ENCODE results near the gene POLL. TPM values are rescaled to one million over a fixed set of nuclear protein-coding genes. Genes with fewer than 3 reads are reported as not detected.

Gene POLL
- total and polyA plus RNA-seq, 2 donors (not counting 3 experiments of a cell fraction or from before 2014, with no cell fraction given), result 34.3 to 42.3 TPM

GRCh38 chr10:101612086-101612485 lies 24.0 kb upstream of the POLL start:
- CTCF ChIA-PET, result interaction anchor here (1.1 kb wide), 1 partner anchor 10 kb away, joined by 9 read pairs; no protein-coding TSS in a partner anchor
- H2AFZ ChIP-seq (ENCODE audit: low read depth, low read length), result no peak overlapping the region
- dilution Hi-C loops (cut with MboI; ENCODE audit: extremely low pct_ligation_motif_present, low sequenced_read_pairs), result no loop called here
- no peaks in the 10 kb centered on the region for H3K27me3 ChIP-seq (ENCODE audit: control insufficient read depth in 2 of 2, insufficient read depth in 2 of 2, low read length in 2 of 2)
- intact Hi-C loops (cut with micrococcal nuclease), result no loop called here
- H3K36me3 ChIP-seq (ENCODE audit: control insufficient read depth in 2 of 2, extremely low read depth in 1 of 2, insufficient read depth in 2 of 2, low read length in 2 of 2), result peaks cover 0 to 13% of the 10 kb centered on the region in 2 experiments
- no peak overlapping the region for H3K4me3 ChIP-seq (replicated peaks in 1 of 3; ENCODE audit: insufficient read depth in 1 of 3, low read depth in 1 of 3, low read length in 3 of 3)
- no peaks in the 10 kb centered on the region for H3K9me3 ChIP-seq (replicated peaks; ENCODE audit: control insufficient read depth, insufficient read depth, low read length)
- no peak for FAIRE-seq
- no TSS peak for BruUV-seq (replicated peaks)
- DNase-seq (ENCODE audit: low read depth, low spot score), result no peak
- peaks cover 7% of the 10 kb centered on the region for H3K4me1 ChIP-seq (ENCODE audit: control insufficient read depth, extremely low read depth, insufficient read depth, low read length)
- no peak for TF ChIP-seq MYC (IDR thresholded peaks at IDR 0.05; ENCODE audit: low read depth, low read length)
- no peak for TF ChIP-seq JUN (IDR thresholded peaks at IDR 0.05; ENCODE audit: borderline replicate concordance, insufficient read depth, insufficient read length, low read depth)
- TF ChIP-seq GATA2 (IDR thresholded peaks at IDR 0.05; ENCODE audit: insufficient read depth, insufficient read length, low read depth, low read length), result no peak
- TF ChIP-seq POLR2AphosphoS5 (IDR thresholded peaks at IDR 0.05; ENCODE audit: insufficient read depth, low read depth, low read length), result no peak
- no peak for TF ChIP-seq MAX (IDR thresholded peaks at IDR 0.05; ENCODE audit: insufficient read depth, insufficient read length)
- no peak for TF ChIP-seq CTCF (IDR thresholded peaks at IDR 0.05; ENCODE audit: extremely low read depth in 1 of 2, insufficient read depth in 1 of 2, low read depth in 1 of 2, low read length in 2 of 2)
- TF ChIP-seq EZH2 (IDR thresholded peaks at IDR 0.05; ENCODE audit: borderline replicate concordance, low read depth, low read length, severe bottlenecking), result no peak
- TF ChIP-seq POLR2A (IDR thresholded peaks at IDR 0.05; ENCODE audit: low read depth, low read length), result no peak
- no peak for TF ChIP-seq FOS (IDR thresholded peaks at IDR 0.05; ENCODE audit: borderline replicate concordance, insufficient read depth, low read length)
- no peaks in the 10 kb centered on the region for H4K20me1 ChIP-seq (replicated peaks; ENCODE audit: control insufficient read depth, extremely low read depth, insufficient read depth, low read length)
- no peaks in the 10 kb centered on the region for H3K9me1 ChIP-seq (replicated peaks; ENCODE audit: control insufficient read depth, extremely low read depth, insufficient read depth, low read length)
- no peak overlapping the region for H3K27ac ChIP-seq (ENCODE audit: insufficient read depth, low read depth, low read length)
- no peak overlapping the region for H3K4me2 ChIP-seq (ENCODE audit: insufficient read depth, low read length)
- H3K79me2 ChIP-seq (ENCODE audit: control insufficient read depth, insufficient read depth, low read length), result no peaks in the 10 kb centered on the region
- POLR2A ChIA-PET, result no interaction called here
- H3K9ac ChIP-seq (replicated peaks; ENCODE audit: extremely low read depth, insufficient read depth, low read length), result no peak overlapping the region

Measured in endothelial cell of umbilical vein (primary cell).